Neural cell (in vitro differentiated cells): ENCODE data around the gene CEBPA. TPM values are rescaled to one million over a fixed set of nuclear protein-coding genes. Genes with fewer than 3 reads are reported as not detected.

Source experiments
- H2AFZ ChIP-seq: fragments of 200-600, 300-800 bp; sonication (generic), shearing (Covaris generic); 2 replicates; pipeline ENCODE4 v1.6.0; 2014; ENCODE audit warnings: low read depth, mild to moderate bottlenecking, antibody characterized with exemption, low read length, moderate library complexity
- H3F3A ChIP-seq: fragments of 200-600 bp; shearing (Covaris generic); 2 replicates; pipeline ENCODE4 v1.6.1; 2016; ENCODE audit warnings: mild to moderate bottlenecking, moderate library complexity, mixed read lengths, antibody characterized with exemption, low read length; ENCODE audit not compliant: insufficient read depth, poor library complexity, severe bottlenecking
- H3K27ac ChIP-seq: fragments of 200-600, 300-800 bp; sonication (generic), shearing (Covaris generic); 2 replicates; pipeline ENCODE4 v1.5.1; 2014; ENCODE audit warnings: mild to moderate bottlenecking, low read length, moderate library complexity
- H3K27me3 ChIP-seq: fragments of 300-800, 200-600 bp; sonication (generic), shearing (Covaris generic); 2 replicates; pipeline ENCODE4 v1.6.0; 2014; ENCODE audit warnings: mild to moderate bottlenecking, low read depth, low read length, moderate library complexity; ENCODE audit not compliant: insufficient read depth
- H3K36me3 ChIP-seq: fragments of 300-800, 200-600 bp; sonication (generic), shearing (Covaris generic); 2 replicates; pipeline ENCODE4 v1.5.1; 2014; ENCODE audit warnings: mild to moderate bottlenecking, antibody characterized with exemption, low read length, moderate library complexity; ENCODE audit not compliant: insufficient read depth
- H3K4me2 ChIP-seq: fragments of 300-800, 200-600 bp; sonication (generic), shearing (Covaris generic); 2 replicates; pipeline ENCODE4 v1.6.0; 2014; ENCODE audit warnings: mild to moderate bottlenecking, low read length
- H3K4me3 ChIP-seq: fragments of 300-800, 200-600 bp; sonication (generic), shearing (Covaris generic); 2 replicates; pipeline ENCODE4 v1.5.1; 2014; ENCODE audit warnings: mild to moderate bottlenecking, low read length, moderate library complexity
- H3K79me2 ChIP-seq: fragments of 200-600 bp; shearing (Covaris generic); replicated peaks from 2 replicates; pipeline ENCODE4 v1.6.0; 2014; ENCODE audit warnings: mild to moderate bottlenecking, low read length, moderate library complexity; ENCODE audit not compliant: insufficient read depth
- H3K9ac ChIP-seq: fragments of 300-800, 200-600 bp; sonication (generic), shearing (Covaris generic); 2 replicates; pipeline ENCODE4 v1.6.1; 2016; ENCODE audit warnings: mild to moderate bottlenecking, low read length, mixed read lengths
- H3K9me2 ChIP-seq: fragments of 200-600 bp; shearing (Covaris generic); 2 replicates; pipeline ENCODE4 v1.6.1; 2016; ENCODE audit warnings: mild to moderate bottlenecking, low read length, mixed read lengths; ENCODE audit not compliant: insufficient read depth
- H3K9me3 ChIP-seq: fragments of 200-600, 300-800 bp; sonication (generic), shearing (Covaris generic); 2 replicates; pipeline ENCODE4 v1.6.1; 2016; ENCODE audit warnings: mild to moderate bottlenecking, mixed run types, low read length, moderate library complexity, mixed read lengths
- H4K20me1 ChIP-seq: fragments of 200-600 bp; shearing (Covaris generic); 2 replicates; pipeline ENCODE4 v1.6.1; 2016; ENCODE audit warnings: mild to moderate bottlenecking, mixed run types; ENCODE audit not compliant: insufficient read depth
- EP300 ChIP-seq: fragments of 450-650 bp; conservative IDR thresholded peaks from 2 replicates; pipeline ENCODE4 v1.6.1; 2014; ENCODE audit warnings: antibody characterized with exemption, mild to moderate bottlenecking, moderate library complexity; ENCODE audit not compliant: poor library complexity, severe bottlenecking
- EZH2 ChIP-seq: fragments of 200-600, 300-800 bp; shearing (Covaris generic), sonication (generic); IDR thresholded peaks from 2 replicates; pipeline ENCODE4 v1.6.1; 2014; ENCODE audit warnings: antibody characterized with exemption, low read length, borderline replicate concordance, mild to moderate bottlenecking; ENCODE audit not compliant: insufficient read depth, poor library complexity, severe bottlenecking
- MXI1 ChIP-seq: fragments of 450-650 bp; conservative IDR thresholded peaks from 2 replicates; pipeline ENCODE4 v1.6.1; 2014; ENCODE audit warnings: antibody characterized with exemption, mild to moderate bottlenecking; ENCODE audit not compliant: poor library complexity, severe bottlenecking
- POLR2AphosphoS5 ChIP-seq: IDR thresholded peaks from 2 replicates; pipeline ENCODE4 v1.6.1; 2012
- RAD21 ChIP-seq: fragments of 450-650 bp; conservative IDR thresholded peaks from 2 replicates; pipeline ENCODE4 v1.6.1; 2014; ENCODE audit warnings: antibody characterized with exemption, mild to moderate bottlenecking, moderate library complexity
- SMC3 ChIP-seq: fragments of 450-650 bp; conservative IDR thresholded peaks from 2 replicates; pipeline ENCODE4 v1.6.1; 2014; ENCODE audit warnings: antibody characterized with exemption, mild to moderate bottlenecking, moderate library complexity; ENCODE audit not compliant: poor library complexity
- TAF1 ChIP-seq: IDR thresholded peaks from 2 replicates; pipeline ENCODE4 v1.6.1; 2012; ENCODE audit warnings: low read depth
- polyA plus RNA-seq: library from polyadenylated mRNA; depleted of rRNA; stranded (reverse); fragments of >200 nt; gene quantifications from 2 replicates; pipeline ENCODE4 v1.2.3, GENCODE V29; 2014
- TF ChIP-seq, protein P1 (sequence below): fragments of 450-650 bp; IDR thresholded peaks from 2 replicates; pipeline ENCODE4 v1.5.1; 2014; ENCODE audit warnings: antibody characterized with exemption, mild to moderate bottlenecking, moderate library complexity; ENCODE audit not compliant: poor library complexity, severe bottlenecking
- TF ChIP-seq, protein P2 (sequence below): IDR thresholded peaks from 2 replicates; pipeline ENCODE4 v1.6.1; 2012; ENCODE audit warnings: borderline replicate concordance

CEBPA gene
- polyA plus RNA-seq, 1 donor from 2014 or later = 2.6 TPM

DNA sequence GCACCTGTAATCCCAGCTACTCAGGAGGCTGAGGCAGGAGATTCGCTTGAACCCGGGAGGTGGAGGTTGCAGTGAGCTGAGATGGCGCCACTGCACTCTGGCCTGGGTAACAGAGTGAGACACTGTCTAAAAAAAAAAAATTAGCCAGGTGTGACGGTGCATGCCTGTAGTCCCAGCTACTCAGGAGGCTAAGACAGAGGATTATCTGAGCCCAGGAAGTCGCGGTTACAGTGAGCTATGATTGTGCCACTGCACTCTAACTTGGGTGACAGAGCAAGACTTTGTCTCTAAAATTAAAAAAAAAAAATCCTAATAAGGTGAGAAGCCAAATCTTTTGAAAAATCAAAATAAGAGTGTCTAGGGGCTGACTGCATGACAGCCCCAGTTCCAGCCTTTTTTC is 9.7 kb upstream of the CEBPA start:
- no peak overlapping the region for H3K9ac ChIP-seq
- no peak overlapping the region for H3K4me3 ChIP-seq
- H3K27ac ChIP-seq = no peak overlapping the region
- no peak overlapping the region for H3K4me2 ChIP-seq
- no peaks in the 10 kb centered on the region for H3K9me2 ChIP-seq
- no peaks in the 10 kb centered on the region for H3F3A ChIP-seq
- TF ChIP-seq POLR2AphosphoS5 (no peak), TAF1 (no peak), MXI1 (no peak), SMC3 (no peak), EP300 (no peak), RAD21 (no peak), EZH2 (no peak)
- TF ChIP-seq, protein P1, sequence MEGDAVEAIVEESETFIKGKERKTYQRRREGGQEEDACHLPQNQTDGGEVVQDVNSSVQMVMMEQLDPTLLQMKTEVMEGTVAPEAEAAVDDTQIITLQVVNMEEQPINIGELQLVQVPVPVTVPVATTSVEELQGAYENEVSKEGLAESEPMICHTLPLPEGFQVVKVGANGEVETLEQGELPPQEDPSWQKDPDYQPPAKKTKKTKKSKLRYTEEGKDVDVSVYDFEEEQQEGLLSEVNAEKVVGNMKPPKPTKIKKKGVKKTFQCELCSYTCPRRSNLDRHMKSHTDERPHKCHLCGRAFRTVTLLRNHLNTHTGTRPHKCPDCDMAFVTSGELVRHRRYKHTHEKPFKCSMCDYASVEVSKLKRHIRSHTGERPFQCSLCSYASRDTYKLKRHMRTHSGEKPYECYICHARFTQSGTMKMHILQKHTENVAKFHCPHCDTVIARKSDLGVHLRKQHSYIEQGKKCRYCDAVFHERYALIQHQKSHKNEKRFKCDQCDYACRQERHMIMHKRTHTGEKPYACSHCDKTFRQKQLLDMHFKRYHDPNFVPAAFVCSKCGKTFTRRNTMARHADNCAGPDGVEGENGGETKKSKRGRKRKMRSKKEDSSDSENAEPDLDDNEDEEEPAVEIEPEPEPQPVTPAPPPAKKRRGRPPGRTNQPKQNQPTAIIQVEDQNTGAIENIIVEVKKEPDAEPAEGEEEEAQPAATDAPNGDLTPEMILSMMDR = no peak
- TF ChIP-seq, protein P2, sequence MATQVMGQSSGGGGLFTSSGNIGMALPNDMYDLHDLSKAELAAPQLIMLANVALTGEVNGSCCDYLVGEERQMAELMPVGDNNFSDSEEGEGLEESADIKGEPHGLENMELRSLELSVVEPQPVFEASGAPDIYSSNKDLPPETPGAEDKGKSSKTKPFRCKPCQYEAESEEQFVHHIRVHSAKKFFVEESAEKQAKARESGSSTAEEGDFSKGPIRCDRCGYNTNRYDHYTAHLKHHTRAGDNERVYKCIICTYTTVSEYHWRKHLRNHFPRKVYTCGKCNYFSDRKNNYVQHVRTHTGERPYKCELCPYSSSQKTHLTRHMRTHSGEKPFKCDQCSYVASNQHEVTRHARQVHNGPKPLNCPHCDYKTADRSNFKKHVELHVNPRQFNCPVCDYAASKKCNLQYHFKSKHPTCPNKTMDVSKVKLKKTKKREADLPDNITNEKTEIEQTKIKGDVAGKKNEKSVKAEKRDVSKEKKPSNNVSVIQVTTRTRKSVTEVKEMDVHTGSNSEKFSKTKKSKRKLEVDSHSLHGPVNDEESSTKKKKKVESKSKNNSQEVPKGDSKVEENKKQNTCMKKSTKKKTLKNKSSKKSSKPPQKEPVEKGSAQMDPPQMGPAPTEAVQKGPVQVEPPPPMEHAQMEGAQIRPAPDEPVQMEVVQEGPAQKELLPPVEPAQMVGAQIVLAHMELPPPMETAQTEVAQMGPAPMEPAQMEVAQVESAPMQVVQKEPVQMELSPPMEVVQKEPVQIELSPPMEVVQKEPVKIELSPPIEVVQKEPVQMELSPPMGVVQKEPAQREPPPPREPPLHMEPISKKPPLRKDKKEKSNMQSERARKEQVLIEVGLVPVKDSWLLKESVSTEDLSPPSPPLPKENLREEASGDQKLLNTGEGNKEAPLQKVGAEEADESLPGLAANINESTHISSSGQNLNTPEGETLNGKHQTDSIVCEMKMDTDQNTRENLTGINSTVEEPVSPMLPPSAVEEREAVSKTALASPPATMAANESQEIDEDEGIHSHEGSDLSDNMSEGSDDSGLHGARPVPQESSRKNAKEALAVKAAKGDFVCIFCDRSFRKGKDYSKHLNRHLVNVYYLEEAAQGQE = no peak
- no peaks in the 10 kb centered on the region for H4K20me1 ChIP-seq
- no peaks in the 10 kb centered on the region for H3K36me3 ChIP-seq
- no peaks in the 10 kb centered on the region for H3K9me3 ChIP-seq
- no peak overlapping the region for H2AFZ ChIP-seq
- H3K27me3 ChIP-seq = no peaks in the 10 kb centered on the region
- H3K79me2 ChIP-seq = no peaks in the 10 kb centered on the region

DNA sequence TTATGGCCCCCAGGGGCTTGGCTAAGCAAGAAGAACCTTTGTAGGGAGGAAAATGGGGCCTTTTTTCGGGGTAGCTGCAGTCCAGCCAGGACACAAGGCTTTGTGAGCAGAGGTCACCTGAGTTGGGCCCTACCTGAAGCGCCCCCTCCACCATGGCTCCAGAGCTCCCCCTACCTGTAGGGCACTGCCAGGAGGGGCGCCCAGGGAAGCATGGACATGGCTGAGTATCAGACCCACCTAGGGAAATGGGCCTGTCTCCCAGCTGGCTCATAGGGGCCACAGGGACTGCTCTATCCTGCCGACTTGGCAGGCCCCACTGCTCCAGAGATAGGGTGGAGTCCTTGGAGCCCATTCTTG is 9.0 kb upstream of the CEBPA start:
- Histone ChIP-seq H4K20me1 (no peaks in the 10 kb centered on the region), H2AFZ (no peak overlapping the region), H3K79me2 (no peaks in the 10 kb centered on the region), H3K9ac (no peak overlapping the region), H3K9me2 (no peaks in the 10 kb centered on the region), H3K36me3 (no peaks in the 10 kb centered on the region), H3K4me2 (no peak overlapping the region), H3K27me3 (no peaks in the 10 kb centered on the region), H3F3A (no peaks in the 10 kb centered on the region), H3K27ac (no peak overlapping the region), H3K9me3 (no peaks in the 10 kb centered on the region), H3K4me3 (no peak overlapping the region)
- TF ChIP-seq, protein P1 = no peak
- TF ChIP-seq EP300 (no peak), SMC3 (no peak), TAF1 (no peak), MXI1 (no peak)
